Keratinocyte (primary cell): ENCODE results near the gene DNAJB6. TPM values are rescaled to one million over a fixed set of nuclear protein-coding genes. Genes with fewer than 3 reads are reported as not detected.

Experiments
- DNase-seq: peaks from one replicate; pipeline ENCODE4 v3.0.0-alpha.2; 2011; ENCODE audit warnings: low read depth, missing footprints, low spot score
- FAIRE-seq: peaks from 2 replicates; lab custom pipeline; 2011; peaks lifted over from hg19 to GRCh38; lab: Jason Lieb, UNC
- H2AFZ ChIP-seq: 2 replicates; pipeline ENCODE4 v1.6.0; 2012; ENCODE audit warnings: low read length, control low read depth, inconsistent platforms; ENCODE audit not compliant: control insufficient read depth
- H3K27ac ChIP-seq: 2 replicates; pipeline ENCODE4 v1.5.1; 2011; ENCODE audit warnings: low read length; ENCODE audit not compliant: control insufficient read depth, insufficient read depth
- H3K27me3 ChIP-seq: 3 replicates; pipeline ENCODE4 v1.6.0; 2011; ENCODE audit warnings: low read length; ENCODE audit not compliant: control insufficient read depth, insufficient read depth; ENCODE audit errors: extremely low read depth
- H3K36me3 ChIP-seq, 2 experiments: 2 replicates in 1 of 2; 3 replicates in 1 of 2; pipeline ENCODE4 v1.5.1; 2011; ENCODE audit warnings: low read length in 2 of 2, mild to moderate bottlenecking in 1 of 2; ENCODE audit not compliant: control insufficient read depth in 2 of 2, insufficient read depth in 2 of 2; ENCODE audit errors: extremely low read depth in 1 of 2
- H3K4me1 ChIP-seq: 3 replicates; pipeline ENCODE4 v1.5.1; 2011; ENCODE audit warnings: low read length; ENCODE audit not compliant: control insufficient read depth, insufficient read depth; ENCODE audit errors: extremely low read depth
- H3K4me2 ChIP-seq: 3 replicates; pipeline ENCODE4 v1.6.0; 2011; ENCODE audit warnings: low read depth, low read length; ENCODE audit not compliant: control insufficient read depth, insufficient read depth; ENCODE audit errors: extremely low read depth
- H3K4me3 ChIP-seq, 3 experiments: fragments of 200-600 bp in 1 of 3; sonication (generic) in 1 of 3; 2 replicates in 2 of 3; 3 replicates in 1 of 3; pipeline ENCODE4 v1.5.1; 2011 to 2016; ENCODE audit warnings: low read length in 3 of 3, mild to moderate bottlenecking in 3 of 3, control low read depth in 2 of 3, inconsistent platforms in 1 of 3, low read depth in 1 of 3, mixed read lengths in 1 of 3, mixed run types in 1 of 3, moderate library complexity in 1 of 3; ENCODE audit not compliant: control insufficient read depth in 2 of 3, insufficient read depth in 2 of 3; ENCODE audit errors: extremely low read depth in 1 of 3
- H3K79me2 ChIP-seq: 2 replicates; pipeline ENCODE4 v1.6.0; 2012; ENCODE audit warnings: low read length; ENCODE audit not compliant: control insufficient read depth, insufficient read depth
- H3K9ac ChIP-seq: 3 replicates; pipeline ENCODE4 v1.6.0; 2011; ENCODE audit warnings: low read length; ENCODE audit not compliant: control insufficient read depth, insufficient read depth; ENCODE audit errors: extremely low read depth
- H3K9me1 ChIP-seq: 3 replicates; pipeline ENCODE4 v1.6.0; 2011; ENCODE audit warnings: low read length; ENCODE audit not compliant: control insufficient read depth, insufficient read depth; ENCODE audit errors: extremely low read depth
- H3K9me3 ChIP-seq: 2 replicates; pipeline ENCODE4 v1.5.1; 2012; ENCODE audit warnings: low read depth, low read length; ENCODE audit not compliant: control insufficient read depth
- H4K20me1 ChIP-seq: 3 replicates; pipeline ENCODE4 v1.6.0; 2011; ENCODE audit warnings: low read length; ENCODE audit not compliant: control insufficient read depth, insufficient read depth; ENCODE audit errors: extremely low read depth
- CTCF ChIP-seq, 3 experiments: IDR thresholded peaks in 1 of 3; conservative IDR thresholded peaks in 1 of 3; optimal IDR thresholded peaks in 1 of 3; 2 replicates in 2 of 3; 3 replicates in 1 of 3; pipeline versions ENCODE3 to v1.5.1; 2011; ENCODE audit warnings: low read length in 3 of 3, mild to moderate bottlenecking in 3 of 3, moderate library complexity in 2 of 3, control low read depth in 1 of 3, inconsistent platforms in 1 of 3; ENCODE audit not compliant: insufficient read depth in 2 of 3; ENCODE audit errors: extremely low read depth in 1 of 3
- EZH2 ChIP-seq: IDR thresholded peaks from one replicate; pipeline ENCODE4 v1.6.1; 2012; ENCODE audit warnings: inconsistent platforms, mild to moderate bottlenecking, low read length, moderate library complexity
- dilution Hi-C: fragments of 300-500 bp; cut with MboI; formaldehyde crosslinking; loops from one replicate; pipeline ENCODE4 v1.7.0; 2020; ENCODE audit warnings: low sequenced_read_pairs; ENCODE audit not compliant: extremely low pct_ligation_motif_present
- polyA plus RNA-seq, 5 experiments: library from polyadenylated mRNA; depleted of rRNA in 3 of 5; stranded (reverse) in 3 of 5; stranded (forward) in 1 of 5; unstranded in 1 of 5; fragments of >200 nt; gene quantifications; 1 replicate in 1 of 5; 2 replicates in 3 of 5; 3 replicates in 1 of 5; pipeline versions ENCODE4 v1.2.1 to v1.2.3, GENCODE V29; 2011 to 2012; ENCODE audit warnings: missing spikeins in 2 of 5, low read depth in 1 of 5, low replicate concordance in 1 of 5

DNAJB6 gene
- polyA plus RNA-seq, 1 donor (not counting 4 experiments of a cell fraction or from before 2014, with no cell fraction given), result 152 TPM

DNA sequence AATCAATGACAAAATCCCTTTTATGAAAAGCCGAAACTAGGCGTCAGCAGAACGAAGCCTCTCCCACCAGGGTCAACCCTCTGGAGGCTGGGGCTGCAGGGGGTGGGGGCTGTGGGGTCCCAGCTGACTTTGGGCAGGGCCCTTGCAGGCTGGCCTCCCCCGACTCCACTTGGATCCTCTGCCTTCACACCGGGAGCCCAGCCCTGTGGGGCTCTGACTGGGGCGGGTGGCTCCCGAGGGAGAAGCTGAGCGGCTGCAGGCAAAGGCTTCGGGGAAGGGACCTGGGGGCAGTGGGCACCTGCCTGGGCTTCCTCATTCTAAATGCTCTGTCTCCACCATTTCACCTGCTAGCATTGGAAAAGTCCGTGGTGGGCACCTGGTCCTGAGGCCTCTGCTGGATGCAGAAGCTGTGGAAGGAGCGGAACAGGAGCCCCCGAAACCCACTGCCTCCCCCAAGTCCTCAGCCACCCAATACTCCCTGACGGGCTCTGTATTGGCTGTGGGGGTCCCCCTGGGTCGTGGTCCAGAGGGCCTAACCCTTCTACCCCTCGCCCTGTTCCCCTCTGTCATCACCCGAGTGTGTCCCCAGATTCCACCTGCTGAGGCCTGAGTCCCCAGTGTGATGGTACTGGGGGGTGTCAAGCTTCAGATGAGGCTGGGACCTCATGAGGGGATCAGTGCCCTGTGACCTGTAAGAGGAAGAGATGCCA is 108.6 kb downstream of the DNAJB6 start:
- DNase-seq, result no peak

GRCh38 chr7:157445956-157446295 is 109.1 kb downstream of the DNAJB6 start:
- no peak overlapping the region for H3K9ac ChIP-seq
- dilution Hi-C loops, result no loop called here
- no peak for DNase-seq

More for the DNA sequence above, 108.6 kb downstream of the DNAJB6 start:
- no peaks in the 10 kb centered on the region for H3K4me1 ChIP-seq
- no peak overlapping the region for H3K27ac ChIP-seq
- dilution Hi-C loops, result no loop called here
- H3K4me2 ChIP-seq, result no peak overlapping the region
- no peaks in the 10 kb centered on the region for H3K9me3 ChIP-seq
- no peaks in the 10 kb centered on the region for H4K20me1 ChIP-seq
- no peaks in the 10 kb centered on the region for H3K27me3 ChIP-seq
- TF ChIP-seq EZH2 (no peak), CTCF (optimal IDR thresholded peaks at IDR 0.05 in 1 of 3, IDR thresholded peaks at IDR 0.05 in 1 of 3, conservative IDR thresholded peaks at IDR 0.05 in 1 of 3; ENCODE audit: extremely low read depth in 1 of 3, insufficient read depth in 2 of 3, low read length in 3 of 3) (no peak)
- H3K9me1 ChIP-seq, result no peaks in the 10 kb centered on the region
- H2AFZ ChIP-seq, result no peak overlapping the region
- FAIRE-seq, result no peak
- H3K79me2 ChIP-seq, result no peaks in the 10 kb centered on the region
- H3K9ac ChIP-seq, result no peak overlapping the region
- no peak overlapping the region for H3K4me3 ChIP-seq
- H3K36me3 ChIP-seq, result no peaks in the 10 kb centered on the region

More at GRCh38 chr7:157445956-157446295, 109.1 kb downstream of the DNAJB6 start:
- no peaks in the 10 kb centered on the region for H3K27me3 ChIP-seq
- no peak for TF ChIP-seq CTCF (optimal IDR thresholded peaks at IDR 0.05 in 1 of 3, IDR thresholded peaks at IDR 0.05 in 1 of 3, conservative IDR thresholded peaks at IDR 0.05 in 1 of 3; ENCODE audit: extremely low read depth in 1 of 3, insufficient read depth in 2 of 3, low read length in 3 of 3)
- H2AFZ ChIP-seq, result no peak overlapping the region
- FAIRE-seq, result no peak
- H3K36me3 ChIP-seq, result no peaks in the 10 kb centered on the region
- no peaks in the 10 kb centered on the region for H4K20me1 ChIP-seq
- H3K4me2 ChIP-seq, result no peak overlapping the region
- no peak overlapping the region for H3K27ac ChIP-seq
- H3K4me3 ChIP-seq, result no peak overlapping the region
- no peaks in the 10 kb centered on the region for H3K9me1 ChIP-seq
- no peaks in the 10 kb centered on the region for H3K4me1 ChIP-seq
- no peaks in the 10 kb centered on the region for H3K9me3 ChIP-seq
- H3K79me2 ChIP-seq, result no peaks in the 10 kb centered on the region
